Measurements from ENCODE around the gene RNF19B.

Gene RNF19B

GRCh38 chr1:32939655-32940371, 24.8 kb downstream of the RNF19B start:
- peaks cover 33% of the 10 kb centered on the region for H3K36me3 ChIP-seq (ENCODE audit: insufficient read depth, low read length)
- no peak overlapping the region for H3K4me3 ChIP-seq (ENCODE audit: low read length)

GRCh38 chr1:32937061-32937460, 27.5 kb downstream of the RNF19B start:
- Histone ChIP-seq H3K9ac (ENCODE audit: low read depth, low read length) (no peak overlapping the region), H3K4me1 (ENCODE audit: control insufficient read depth, insufficient read depth, low read length) (peaks cover 20% of the 10 kb centered on the region), H3K9me3 (replicated peaks; ENCODE audit: low read length) (no peaks in the 10 kb centered on the region), H3K4me3 (ENCODE audit: low read length) (no peak overlapping the region), H3K27me3 (ENCODE audit: control insufficient read depth, insufficient read depth, low read length) (no peaks in the 10 kb centered on the region), H3K4me2 (ENCODE audit: low read length) (no peak overlapping the region), H3K36me3 (ENCODE audit: insufficient read depth, low read length) (peaks cover 21% of the 10 kb centered on the region)

More at GRCh38 chr1:32939655-32940371, 24.8 kb downstream of the RNF19B start:
- Histone ChIP-seq H3K9me3 (replicated peaks; ENCODE audit: low read length) (no peaks in the 10 kb centered on the region), H3K9ac (ENCODE audit: low read depth, low read length) (no peak overlapping the region), H3K4me1 (ENCODE audit: control insufficient read depth, insufficient read depth, low read length) (peaks cover 20% of the 10 kb centered on the region), H3K4me2 (ENCODE audit: low read length) (peak overlapping the region; percentile 3), H3K27me3 (ENCODE audit: control insufficient read depth, insufficient read depth, low read length) (no peaks in the 10 kb centered on the region)

- H3K4me2 ChIP-seq (ENCODE audit: low read length), result no peak overlapping the region
- H3K36me3 ChIP-seq (ENCODE audit: insufficient read depth, low read length), result peaks cover 19% of the 10 kb centered on the region
- H3K4me3 ChIP-seq (ENCODE audit: low read length), result no peak overlapping the region
- no peak overlapping the region for H3K9ac ChIP-seq (ENCODE audit: low read depth, low read length)
- H3K27me3 ChIP-seq (ENCODE audit: control insufficient read depth, insufficient read depth, low read length), result no peaks in the 10 kb centered on the region
- H3K4me1 ChIP-seq (ENCODE audit: control insufficient read depth, insufficient read depth, low read length), result peaks cover 4% of the 10 kb centered on the region
- no peaks in the 10 kb centered on the region for H3K9me3 ChIP-seq (replicated peaks; ENCODE audit: low read length)
Observed at GRCh38 chr1:32934535-32934934, 30.1 kb downstream of the RNF19B start.

GRCh38 chr1:32933742-32934322, 30.8 kb downstream of the RNF19B start:
- Histone ChIP-seq H3K36me3 (ENCODE audit: insufficient read depth, low read length) (peaks cover 19% of the 10 kb centered on the region), H3K4me2 (ENCODE audit: low read length) (no peak overlapping the region), H3K4me3 (ENCODE audit: low read length) (no peak overlapping the region), H3K9me3 (replicated peaks; ENCODE audit: low read length) (no peaks in the 10 kb centered on the region), H3K27me3 (ENCODE audit: control insufficient read depth, insufficient read depth, low read length) (no peaks in the 10 kb centered on the region), H3K9ac (ENCODE audit: low read depth, low read length) (no peak overlapping the region), H3K4me1 (ENCODE audit: control insufficient read depth, insufficient read depth, low read length) (no peaks in the 10 kb centered on the region)

GRCh38 chr1:32931760-32932159, 32.8 kb downstream of the RNF19B start:
- Histone ChIP-seq H3K4me2 (ENCODE audit: low read length) (no peak overlapping the region), H3K4me3 (ENCODE audit: low read length) (no peak overlapping the region), H3K4me1 (ENCODE audit: control insufficient read depth, insufficient read depth, low read length) (no peaks in the 10 kb centered on the region), H3K36me3 (ENCODE audit: insufficient read depth, low read length) (peaks cover 3% of the 10 kb centered on the region), H3K27me3 (ENCODE audit: control insufficient read depth, insufficient read depth, low read length) (peaks cover 3% of the 10 kb centered on the region), H3K9ac (ENCODE audit: low read depth, low read length) (no peak overlapping the region), H3K9me3 (replicated peaks; ENCODE audit: low read length) (no peaks in the 10 kb centered on the region)

GRCh38 chr1:32929366-32929765, 35.2 kb downstream of the RNF19B start:
- Histone ChIP-seq H3K9me3 (replicated peaks; ENCODE audit: low read length) (no peaks in the 10 kb centered on the region), H3K9ac (ENCODE audit: low read depth, low read length) (no peak overlapping the region), H3K4me1 (ENCODE audit: control insufficient read depth, insufficient read depth, low read length) (no peaks in the 10 kb centered on the region), H3K36me3 (ENCODE audit: insufficient read depth, low read length) (no peaks in the 10 kb centered on the region), H3K27me3 (ENCODE audit: control insufficient read depth, insufficient read depth, low read length) (peaks cover 14% of the 10 kb centered on the region), H3K4me3 (ENCODE audit: low read length) (no peak overlapping the region), H3K4me2 (ENCODE audit: low read length) (no peak overlapping the region)

- Histone ChIP-seq H3K4me1 (ENCODE audit: control insufficient read depth, insufficient read depth, low read length) (no peaks in the 10 kb centered on the region), H3K9me3 (replicated peaks; ENCODE audit: low read length) (no peaks in the 10 kb centered on the region), H3K36me3 (ENCODE audit: insufficient read depth, low read length) (no peaks in the 10 kb centered on the region), H3K4me2 (ENCODE audit: low read length) (no peak overlapping the region), H3K4me3 (ENCODE audit: low read length) (no peak overlapping the region), H3K27me3 (ENCODE audit: control insufficient read depth, insufficient read depth, low read length) (peaks cover 17% of the 10 kb centered on the region), H3K9ac (ENCODE audit: low read depth, low read length) (no peak overlapping the region)
Observed at GRCh38 chr1:32928715-32929114, 35.9 kb downstream of the RNF19B start.

GRCh38 chr1:32928285-32928684, 36.3 kb downstream of the RNF19B start:
- no peaks in the 10 kb centered on the region for H3K36me3 ChIP-seq (ENCODE audit: insufficient read depth, low read length)
- H3K4me1 ChIP-seq (ENCODE audit: control insufficient read depth, insufficient read depth, low read length), result no peaks in the 10 kb centered on the region
- no peak overlapping the region for H3K4me3 ChIP-seq (ENCODE audit: low read length)
- H3K9ac ChIP-seq (ENCODE audit: low read depth, low read length), result no peak overlapping the region
- H3K27me3 ChIP-seq (ENCODE audit: control insufficient read depth, insufficient read depth, low read length), result peaks cover 17% of the 10 kb centered on the region
- H3K4me2 ChIP-seq (ENCODE audit: low read length), result no peak overlapping the region
- H3K9me3 ChIP-seq (replicated peaks; ENCODE audit: low read length), result no peaks in the 10 kb centered on the region

- peaks cover 17% of the 10 kb centered on the region for H3K27me3 ChIP-seq (ENCODE audit: control insufficient read depth, insufficient read depth, low read length)
- H3K4me2 ChIP-seq (ENCODE audit: low read length), result no peak overlapping the region
- H3K9ac ChIP-seq (ENCODE audit: low read depth, low read length), result no peak overlapping the region
- no peaks in the 10 kb centered on the region for H3K4me1 ChIP-seq (ENCODE audit: control insufficient read depth, insufficient read depth, low read length)
- H3K9me3 ChIP-seq (replicated peaks; ENCODE audit: low read length), result no peaks in the 10 kb centered on the region
- H3K4me3 ChIP-seq (ENCODE audit: low read length), result no peak overlapping the region
- H3K36me3 ChIP-seq (ENCODE audit: insufficient read depth, low read length), result no peaks in the 10 kb centered on the region
Observed at GRCh38 chr1:32927441-32927840, 37.2 kb downstream of the RNF19B start.

GRCh38 chr1:32926562-32926961, 38.0 kb downstream of the RNF19B start:
- no peak overlapping the region for H3K4me3 ChIP-seq (ENCODE audit: low read length)
- H3K9me3 ChIP-seq (replicated peaks; ENCODE audit: low read length), result no peaks in the 10 kb centered on the region
- H3K4me2 ChIP-seq (ENCODE audit: low read length), result no peak overlapping the region
- no peaks in the 10 kb centered on the region for H3K36me3 ChIP-seq (ENCODE audit: insufficient read depth, low read length)
- no peaks in the 10 kb centered on the region for H3K4me1 ChIP-seq (ENCODE audit: control insufficient read depth, insufficient read depth, low read length)
- peaks cover 17% of the 10 kb centered on the region for H3K27me3 ChIP-seq (ENCODE audit: control insufficient read depth, insufficient read depth, low read length)
- no peak overlapping the region for H3K9ac ChIP-seq (ENCODE audit: low read depth, low read length)

GRCh38 chr1:32925403-32926162, 39.0 kb downstream of the RNF19B start:
- H3K4me3 ChIP-seq (ENCODE audit: low read length), result no peak overlapping the region
- H3K9me3 ChIP-seq (replicated peaks; ENCODE audit: low read length), result no peaks in the 10 kb centered on the region
- H3K4me1 ChIP-seq (ENCODE audit: control insufficient read depth, insufficient read depth, low read length), result peaks cover 8% of the 10 kb centered on the region
- no peak overlapping the region for H3K9ac ChIP-seq (ENCODE audit: low read depth, low read length)
- peaks cover 17% of the 10 kb centered on the region for H3K27me3 ChIP-seq (ENCODE audit: control insufficient read depth, insufficient read depth, low read length)
- H3K36me3 ChIP-seq (ENCODE audit: insufficient read depth, low read length), result no peaks in the 10 kb centered on the region
- no peak overlapping the region for H3K4me2 ChIP-seq (ENCODE audit: low read length)

Measured in skeletal muscle satellite cell (primary cell).